Chondrocyte (in vitro differentiated cells): ENCODE measurements around the gene FARP1. TPM values are rescaled to one million over a fixed set of nuclear protein-coding genes. Genes with fewer than 3 reads are reported as not detected.

ENCODE experiments used
- DNase-seq: peaks from one replicate; pipeline ENCODE4 v3.0.0; 2021; ENCODE audit warnings: mixed read lengths, low spot score
- H3K27ac Mint-ChIP-seq: one replicate; pipeline ENCODE4 v1.8.0; 2021; ENCODE audit warnings: mild to moderate bottlenecking, moderate library complexity, mixed read lengths; ENCODE audit not compliant: unreplicated experiment
- H3K27me3 Mint-ChIP-seq: 2 replicates; pipeline ENCODE4 v1.8.0; 2021; ENCODE audit warnings: low read depth, mixed read lengths
- H3K36me3 Mint-ChIP-seq: 2 replicates; pipeline ENCODE4 v1.8.0; 2021; ENCODE audit warnings: low read depth, mixed read lengths
- H3K4me1 Mint-ChIP-seq: 2 replicates; pipeline ENCODE4 v1.8.0; 2021; ENCODE audit warnings: low read depth, mild to moderate bottlenecking, mixed read lengths
- H3K4me3 Mint-ChIP-seq: one replicate; pipeline ENCODE4 v1.8.0; 2021; ENCODE audit warnings: mild to moderate bottlenecking, moderate library complexity, mixed read lengths; ENCODE audit not compliant: unreplicated experiment
- H3K9me3 Mint-ChIP-seq: 2 replicates; pipeline ENCODE4 v1.8.0; 2021; ENCODE audit warnings: low read depth, mixed read lengths
- total RNA-seq: library from RNA; stranded (reverse); gene quantifications from 3 replicates; pipeline ENCODE4 v1.2.1, GENCODE V29; 2021
- TF ChIP-seq, protein P1 (sequence below): fragments of 200-600 bp; sonication (generic); IDR thresholded peaks from 2 replicates; pipeline ENCODE4 v1.5.0; 2021; ENCODE audit warnings: antibody characterized with exemption, mild to moderate bottlenecking, moderate library complexity

FARP1 gene
- total RNA-seq, 1 donor from 2014 or later, result 331 TPM

DNA sequence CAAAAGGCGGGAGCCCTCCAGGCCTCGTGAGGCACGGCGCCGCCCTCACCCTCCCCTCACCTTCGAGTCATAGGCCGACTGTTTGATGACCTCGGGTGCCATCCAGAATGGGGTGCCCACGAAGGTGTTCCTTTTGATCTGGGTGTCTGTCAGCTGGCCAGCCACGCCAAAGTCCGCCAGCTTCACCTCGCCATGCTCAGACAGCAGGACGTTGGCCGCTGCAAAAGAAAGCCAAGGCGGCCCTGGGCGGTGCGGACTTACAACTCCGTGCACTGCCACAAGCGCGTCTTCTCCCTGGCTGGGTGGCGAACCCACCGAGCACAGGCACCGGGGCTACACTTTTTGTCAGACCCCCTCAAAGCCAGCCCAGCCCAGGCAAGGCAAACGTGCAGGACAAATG lies 331.9 kb downstream of the FARP1 start:
- Mint-ChIP-seq H3K27ac (peak overlapping the region; percentile 8), H3K27me3 (no peaks in the 10 kb centered on the region), H3K4me3 (no peak overlapping the region), H3K4me1 (peaks cover 36% of the 10 kb centered on the region), H3K36me3 (peaks cover 22% of the 10 kb centered on the region), H3K9me3 (no peaks in the 10 kb centered on the region)
- TF ChIP-seq, protein P1, sequence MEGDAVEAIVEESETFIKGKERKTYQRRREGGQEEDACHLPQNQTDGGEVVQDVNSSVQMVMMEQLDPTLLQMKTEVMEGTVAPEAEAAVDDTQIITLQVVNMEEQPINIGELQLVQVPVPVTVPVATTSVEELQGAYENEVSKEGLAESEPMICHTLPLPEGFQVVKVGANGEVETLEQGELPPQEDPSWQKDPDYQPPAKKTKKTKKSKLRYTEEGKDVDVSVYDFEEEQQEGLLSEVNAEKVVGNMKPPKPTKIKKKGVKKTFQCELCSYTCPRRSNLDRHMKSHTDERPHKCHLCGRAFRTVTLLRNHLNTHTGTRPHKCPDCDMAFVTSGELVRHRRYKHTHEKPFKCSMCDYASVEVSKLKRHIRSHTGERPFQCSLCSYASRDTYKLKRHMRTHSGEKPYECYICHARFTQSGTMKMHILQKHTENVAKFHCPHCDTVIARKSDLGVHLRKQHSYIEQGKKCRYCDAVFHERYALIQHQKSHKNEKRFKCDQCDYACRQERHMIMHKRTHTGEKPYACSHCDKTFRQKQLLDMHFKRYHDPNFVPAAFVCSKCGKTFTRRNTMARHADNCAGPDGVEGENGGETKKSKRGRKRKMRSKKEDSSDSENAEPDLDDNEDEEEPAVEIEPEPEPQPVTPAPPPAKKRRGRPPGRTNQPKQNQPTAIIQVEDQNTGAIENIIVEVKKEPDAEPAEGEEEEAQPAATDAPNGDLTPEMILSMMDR, result no peak
- DNase-seq, result no peak

DNA sequence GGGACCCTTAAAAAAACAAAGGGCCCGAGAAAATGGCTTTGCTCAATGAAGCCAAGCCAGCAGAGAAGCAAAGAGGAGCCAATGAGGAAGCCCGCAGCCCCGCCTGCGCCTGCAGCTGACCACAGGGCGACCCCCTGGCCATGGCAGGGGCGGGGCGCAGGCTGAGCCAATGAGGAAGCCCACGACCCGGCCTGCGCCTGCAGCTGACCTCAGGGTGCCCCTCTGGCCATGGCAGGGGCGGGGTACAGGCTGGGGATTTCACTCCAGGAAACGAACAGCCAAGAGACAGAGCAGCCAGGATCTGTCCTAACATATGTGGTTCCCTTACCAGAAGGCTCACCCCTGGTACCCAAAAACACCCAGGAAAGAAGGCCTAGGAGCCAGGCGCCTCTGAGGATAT lies 332.6 kb downstream of the FARP1 start:
- Mint-ChIP-seq H3K4me3 (no peak overlapping the region), H3K4me1 (peaks cover 36% of the 10 kb centered on the region), H3K9me3 (no peaks in the 10 kb centered on the region), H3K27me3 (no peaks in the 10 kb centered on the region), H3K27ac (peak overlapping the region; percentile 22), H3K36me3 (peaks cover 22% of the 10 kb centered on the region)
- TF ChIP-seq, protein P1, result no peak
- DNase-seq, result no peak

DNA sequence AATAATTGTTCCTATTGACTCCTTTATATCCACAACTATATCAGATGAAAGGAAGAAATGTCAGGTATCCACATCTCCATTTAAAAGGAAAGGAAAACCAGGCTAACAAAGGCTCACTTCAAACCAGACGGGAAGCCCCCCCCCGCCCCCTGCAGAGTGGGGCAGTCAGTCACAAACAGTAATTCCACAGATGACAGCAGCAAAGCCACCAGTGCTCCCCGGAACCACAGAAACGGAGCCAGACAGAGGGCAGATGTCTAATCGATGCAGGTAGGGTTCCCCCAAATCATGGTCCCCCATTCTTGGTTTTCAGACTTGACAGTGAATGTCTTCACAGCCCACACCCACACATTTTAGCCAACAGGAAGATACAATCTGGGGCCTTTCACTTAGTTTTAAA lies 333.2 kb downstream of the FARP1 start:
- Mint-ChIP-seq H3K27ac (peak overlapping the region; percentile 92), H3K4me1 (peaks cover 42% of the 10 kb centered on the region), H3K36me3 (peaks cover 20% of the 10 kb centered on the region), H3K9me3 (no peaks in the 10 kb centered on the region), H3K27me3 (no peaks in the 10 kb centered on the region), H3K4me3 (no peak overlapping the region)
- TF ChIP-seq, protein P1, result no peak
- DNase-seq, result no peak

DNA sequence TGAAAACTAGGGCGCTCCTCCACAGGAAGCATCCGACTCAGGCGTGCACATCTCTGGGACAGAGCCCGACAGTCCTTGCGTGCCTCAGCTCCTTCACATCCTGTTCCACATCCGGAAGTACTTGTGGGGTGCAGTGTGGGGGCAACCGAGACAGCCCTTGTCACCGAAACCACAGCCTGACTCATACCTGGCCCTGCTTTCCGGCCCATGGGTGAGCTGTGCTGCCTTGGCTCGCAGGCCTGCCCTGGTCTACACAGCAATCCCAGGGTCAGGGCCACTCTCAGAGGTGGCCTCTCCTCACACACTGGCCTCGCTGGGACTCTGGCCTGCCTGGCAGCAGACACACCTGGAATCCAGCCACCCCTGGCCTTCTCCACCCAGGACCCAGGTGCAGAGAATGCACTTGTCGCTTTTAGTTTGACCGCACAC lies 333.7 kb downstream of the FARP1 start:
- no peak for DNase-seq
- peaks cover 16% of the 10 kb centered on the region for H3K36me3 Mint-ChIP-seq
- peak overlapping the region; percentile 18 for H3K4me3 Mint-ChIP-seq
- H3K27ac Mint-ChIP-seq, result peak overlapping the region; percentile 92
- no peaks in the 10 kb centered on the region for H3K9me3 Mint-ChIP-seq
- peaks cover 46% of the 10 kb centered on the region for H3K4me1 Mint-ChIP-seq
- H3K27me3 Mint-ChIP-seq, result no peaks in the 10 kb centered on the region
- TF ChIP-seq, protein P1, result no peak

DNA sequence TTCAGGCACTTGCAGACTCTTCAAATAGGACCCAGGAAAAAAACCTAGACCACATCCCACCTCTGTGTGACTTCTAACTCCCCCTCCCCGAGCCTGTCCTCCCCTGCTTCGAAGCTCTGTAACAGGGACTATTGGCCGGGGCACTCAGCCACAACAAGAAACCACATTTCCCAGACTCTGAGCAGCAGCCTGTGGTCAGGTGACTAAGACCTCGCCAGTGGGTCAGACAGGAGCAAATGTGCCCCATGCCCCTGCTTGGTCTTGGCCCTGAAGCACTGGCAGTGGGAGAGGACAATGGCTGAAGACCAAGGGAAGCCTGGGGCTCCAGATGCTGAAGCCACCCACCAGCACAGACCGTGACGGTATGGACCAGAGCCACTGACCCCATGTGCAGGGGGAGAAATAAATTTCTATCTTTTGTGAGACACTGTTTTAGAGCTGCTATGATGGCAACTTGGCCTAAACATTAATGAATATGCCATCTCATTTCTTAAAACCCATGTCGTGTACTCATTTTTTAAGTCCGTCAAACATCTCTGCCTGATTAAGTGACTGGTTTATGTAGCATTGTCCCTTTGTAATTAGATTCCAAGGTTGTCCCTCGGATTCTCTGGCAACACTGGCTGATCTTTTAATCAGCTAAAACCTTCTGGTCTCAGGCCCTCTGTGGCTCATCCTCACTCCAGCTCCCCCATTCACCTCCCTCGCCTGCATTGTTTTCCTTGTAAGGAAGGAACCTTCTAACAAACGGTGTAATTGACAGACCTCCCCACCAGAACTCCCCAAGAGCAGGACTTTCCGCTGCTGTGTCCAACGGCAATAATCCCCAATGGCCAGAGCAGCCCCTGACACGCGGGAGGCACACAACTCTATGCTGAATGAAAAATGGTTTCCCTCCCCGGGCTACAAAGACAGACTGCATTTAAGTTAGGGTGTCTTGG lies 335.6 kb downstream of the FARP1 start:
- Mint-ChIP-seq H3K36me3 (peaks cover 5% of the 10 kb centered on the region), H3K4me1 (peaks cover 65% of the 10 kb centered on the region), H3K4me3 (no peak overlapping the region)

More for the DNA sequence above, 335.6 kb downstream of the FARP1 start:
- TF ChIP-seq, protein P1, result no peak
- Mint-ChIP-seq H3K27ac (peak overlapping the region; percentile 79), H3K27me3 (no peaks in the 10 kb centered on the region), H3K9me3 (no peaks in the 10 kb centered on the region)
- DNase-seq, result no peak
